Retina (tissue), 1 donor: Measurements from ENCODE around the gene ARHGEF7.

Experiments used
- DNase-seq: peaks from one replicate; pipeline ENCODE4 v3.0.0-alpha.2; 2016

Gene ARHGEF7

DNA sequence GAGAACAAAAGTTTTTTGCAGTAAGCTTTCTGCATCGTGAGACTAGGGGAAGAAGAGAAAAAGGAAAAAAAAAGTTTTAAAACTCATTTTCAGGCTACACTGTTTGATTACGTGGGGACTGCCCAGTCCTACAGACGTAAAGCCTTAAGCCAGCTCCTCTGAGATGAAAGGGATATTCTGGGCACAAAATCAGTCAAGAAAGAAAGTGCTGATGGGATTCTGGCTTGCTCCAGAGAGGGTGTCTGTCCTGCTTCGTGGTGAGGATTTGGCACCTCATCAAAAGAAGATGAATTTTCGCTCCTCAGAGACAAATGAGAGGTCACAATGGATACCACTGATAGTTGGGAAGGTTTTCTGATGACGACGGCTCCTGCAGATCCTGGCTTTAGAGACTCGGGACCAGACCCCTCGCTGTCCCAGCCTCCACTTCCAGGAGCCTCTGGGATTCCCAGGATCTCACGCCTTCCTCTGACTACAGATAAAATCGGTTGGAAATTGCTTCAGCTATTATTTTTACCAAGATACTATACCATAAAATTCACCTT, 215.0 kb downstream of the ARHGEF7 start:
- no peak for DNase-seq

DNA sequence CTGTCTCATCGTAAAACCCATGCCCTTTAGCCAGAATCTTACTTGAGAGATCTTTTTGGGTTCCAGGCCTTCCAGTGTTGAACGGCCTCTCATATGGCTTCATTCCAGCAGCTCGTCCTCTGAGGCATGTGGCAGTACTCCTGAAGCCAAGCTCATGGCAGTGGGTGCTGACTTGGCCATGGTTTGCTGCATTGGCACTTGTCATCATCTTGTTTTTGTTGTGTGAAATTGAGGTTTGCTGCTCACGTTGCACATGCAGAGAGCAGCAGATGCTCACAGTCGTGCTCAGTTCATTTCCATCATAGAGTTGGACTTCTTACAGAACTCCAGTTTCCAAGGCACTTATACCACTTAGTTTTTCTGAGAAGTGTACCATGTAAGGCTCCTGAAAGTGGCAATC, 220.2 kb downstream of the ARHGEF7 start:
- DNase-seq, result no peak

DNA sequence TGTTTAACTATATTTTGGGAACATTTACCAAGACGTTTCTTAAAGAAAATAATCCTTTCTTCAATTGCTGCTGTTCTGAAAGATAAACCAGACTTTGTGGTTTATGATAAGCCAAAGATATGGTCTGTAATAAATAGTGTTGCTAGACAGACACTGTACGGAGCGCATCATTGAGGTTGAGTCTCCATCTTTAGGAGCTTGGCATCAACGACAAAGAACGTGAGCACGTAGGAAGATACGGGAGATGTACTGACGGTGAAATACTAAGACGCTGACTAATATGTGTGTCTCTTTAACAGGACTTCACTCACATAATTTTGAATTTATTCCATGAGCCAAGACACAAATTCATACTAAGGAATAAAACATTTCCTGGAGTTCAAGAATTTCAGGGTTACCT, 221.6 kb downstream of the ARHGEF7 start:
- DNase-seq, result no peak

DNA sequence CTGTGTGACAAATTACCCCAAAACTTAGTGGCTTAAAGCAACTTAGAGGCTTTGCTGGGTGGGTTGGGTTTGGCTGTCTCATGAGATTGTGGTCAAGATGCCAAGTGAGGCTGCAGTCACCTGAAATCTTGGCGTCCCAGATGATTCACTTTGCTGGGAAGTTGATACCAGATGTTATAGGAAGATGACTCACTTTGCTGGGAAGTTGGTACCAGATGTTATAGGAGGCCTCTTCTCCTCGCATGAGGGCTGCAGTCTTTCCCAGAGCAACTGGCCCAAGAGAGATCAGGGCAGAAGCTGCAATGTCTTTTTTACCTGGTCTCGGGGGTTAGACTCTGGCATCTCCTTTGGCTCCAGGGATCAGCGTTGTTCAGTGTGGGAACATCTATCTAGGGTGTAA, 222.1 kb downstream of the ARHGEF7 start:
- DNase-seq, result no peak

DNA sequence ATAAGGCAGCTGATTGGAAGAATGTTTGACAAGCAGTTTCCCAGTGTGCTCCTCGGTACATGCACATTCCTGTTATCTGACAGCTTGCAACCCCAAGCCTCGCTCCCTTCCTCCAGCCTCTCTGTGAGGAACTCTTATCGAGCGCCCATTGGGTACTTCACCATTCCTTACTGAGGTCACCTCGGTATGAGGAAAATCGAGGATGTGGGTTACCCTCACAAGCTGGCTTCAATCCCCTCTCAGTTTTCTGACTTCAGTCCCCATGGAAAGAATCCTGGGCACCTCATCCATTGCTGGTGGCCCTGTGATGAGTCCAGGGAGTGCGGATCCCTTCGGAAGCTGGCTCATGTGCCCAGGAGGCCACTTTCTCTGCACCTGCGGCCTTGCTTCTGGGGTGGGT, 222.6 kb downstream of the ARHGEF7 start:
- DNase-seq, result no peak

DNA sequence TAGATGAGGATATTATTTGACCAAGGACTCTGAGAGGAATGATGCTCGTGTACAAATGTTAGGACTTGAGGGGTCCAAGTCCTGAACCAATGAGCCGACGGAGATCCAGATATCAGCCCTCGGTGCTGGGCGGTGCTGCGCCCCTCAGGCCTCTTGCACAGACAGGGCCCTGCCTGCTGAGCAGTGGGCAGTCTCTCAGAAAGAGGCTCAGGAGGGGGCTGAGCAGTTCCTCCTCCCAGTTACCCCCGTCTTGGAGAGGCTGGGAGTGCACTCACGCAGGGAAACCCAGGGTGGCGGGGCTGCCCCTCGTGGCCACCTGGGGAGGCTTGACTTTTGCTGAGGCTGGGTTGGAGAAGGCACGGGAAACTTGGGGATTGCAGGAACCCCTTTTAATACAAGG, 223.7 kb downstream of the ARHGEF7 start:
- no peak for DNase-seq

DNA sequence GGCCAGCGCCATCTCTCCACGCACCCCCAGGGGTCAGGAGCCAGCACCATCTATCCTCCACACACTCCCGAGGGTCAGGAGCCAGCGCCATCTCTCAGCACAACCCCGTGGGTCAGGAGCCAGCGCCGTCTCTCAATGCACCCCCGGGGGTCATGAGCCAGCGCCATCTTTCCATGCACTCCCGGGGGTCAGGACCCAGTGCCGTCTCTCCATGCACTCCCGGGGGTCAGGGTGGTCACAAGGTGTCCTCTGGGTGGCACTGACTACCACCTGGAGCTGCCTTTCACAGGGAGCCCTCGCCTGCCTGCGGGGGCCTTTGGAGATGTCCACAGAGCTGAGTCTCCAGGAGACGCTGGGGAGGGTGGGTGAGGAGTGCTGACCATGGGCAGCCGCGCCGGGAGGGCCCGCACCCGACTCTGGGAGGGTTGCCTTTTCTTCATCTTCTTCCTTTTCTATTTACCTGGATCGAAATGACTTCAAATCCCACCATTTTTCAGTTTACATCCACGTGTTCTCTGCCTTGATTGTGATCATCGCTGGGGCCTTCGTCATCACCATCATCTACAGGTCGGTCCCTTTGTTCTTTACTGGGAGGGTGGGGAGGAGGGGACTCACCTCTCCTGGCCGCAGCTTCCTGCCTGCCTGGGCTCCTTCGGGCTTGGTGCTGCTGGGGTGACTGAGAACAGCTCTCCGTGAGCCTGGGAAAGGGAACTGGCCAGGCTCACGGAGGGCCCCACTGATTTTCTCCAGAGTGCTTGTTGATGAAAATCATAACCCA, 224.4 kb downstream of the ARHGEF7 start:
- no peak for DNase-seq

DNA sequence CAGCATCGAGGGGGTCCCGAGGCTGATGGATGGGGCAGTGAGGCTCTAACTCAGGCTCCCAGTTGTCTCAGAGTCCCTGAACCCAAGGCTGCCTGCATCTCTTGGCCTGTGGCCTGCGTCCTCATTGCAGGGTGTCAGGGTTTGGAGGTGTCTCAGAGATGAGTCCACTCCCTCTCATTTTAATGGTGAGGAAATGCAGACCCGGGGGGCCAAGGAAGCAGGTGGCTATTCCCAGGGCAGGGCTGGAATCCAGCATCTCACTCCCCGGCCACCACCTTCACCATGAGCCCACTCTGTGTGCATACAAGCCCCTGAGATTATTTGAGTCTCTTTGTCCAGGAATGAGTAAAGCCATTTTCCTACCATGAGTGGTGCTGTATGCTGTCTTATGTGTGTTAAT, 226.8 kb downstream of the ARHGEF7 start:
- no peak for DNase-seq

DNA sequence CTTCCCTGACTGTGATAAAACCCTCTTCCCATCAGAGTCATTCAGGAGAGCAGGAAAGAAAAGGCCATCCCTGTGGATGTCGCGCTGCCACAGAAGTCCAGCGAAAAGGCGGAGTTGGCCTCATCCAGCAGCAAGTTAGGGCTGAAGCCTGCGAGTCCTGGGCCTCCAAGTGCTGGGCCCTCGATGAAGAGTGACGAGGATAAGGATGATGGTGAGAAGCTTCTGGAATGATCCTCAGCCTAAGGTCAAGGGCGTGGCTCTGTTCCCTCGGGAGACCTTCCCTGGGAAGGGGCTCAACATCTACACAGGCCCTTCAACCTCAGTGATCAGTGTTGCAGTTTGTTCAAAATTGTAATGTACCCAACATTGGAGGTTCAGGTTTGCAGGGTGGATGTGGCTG, 227.6 kb downstream of the ARHGEF7 start:
- DNase-seq, result no peak

DNA sequence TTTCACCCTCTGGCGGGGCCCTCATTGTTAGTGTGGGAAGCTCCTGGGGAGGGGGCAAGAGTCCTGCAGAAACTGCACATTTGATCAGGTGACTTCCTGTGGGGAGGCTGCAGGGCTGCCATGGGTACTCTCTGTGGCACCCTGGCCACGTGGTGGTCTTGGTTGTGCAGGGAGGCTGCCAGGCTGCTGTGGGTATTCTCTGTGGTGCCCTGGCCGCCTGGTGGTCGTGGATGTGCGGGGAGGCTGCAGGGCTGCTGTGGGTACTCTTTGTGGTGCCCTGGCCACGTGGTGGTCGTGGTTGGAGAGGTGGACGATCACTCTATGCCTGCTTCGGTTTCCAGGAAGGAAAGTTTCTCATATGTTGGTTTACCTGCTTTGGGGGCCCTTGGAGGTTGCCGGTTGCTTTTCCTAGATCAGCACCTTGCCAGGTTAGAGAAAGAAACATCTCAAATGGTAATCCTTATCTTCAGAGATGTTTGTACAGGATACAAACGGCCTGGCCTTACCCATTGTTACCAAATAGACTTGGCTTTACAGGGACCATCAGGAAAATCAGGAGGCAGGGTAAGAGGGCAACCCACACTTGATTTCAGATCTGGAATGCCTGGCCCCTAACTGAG, 228.2 kb downstream of the ARHGEF7 start:
- DNase-seq, result no peak

DNA sequence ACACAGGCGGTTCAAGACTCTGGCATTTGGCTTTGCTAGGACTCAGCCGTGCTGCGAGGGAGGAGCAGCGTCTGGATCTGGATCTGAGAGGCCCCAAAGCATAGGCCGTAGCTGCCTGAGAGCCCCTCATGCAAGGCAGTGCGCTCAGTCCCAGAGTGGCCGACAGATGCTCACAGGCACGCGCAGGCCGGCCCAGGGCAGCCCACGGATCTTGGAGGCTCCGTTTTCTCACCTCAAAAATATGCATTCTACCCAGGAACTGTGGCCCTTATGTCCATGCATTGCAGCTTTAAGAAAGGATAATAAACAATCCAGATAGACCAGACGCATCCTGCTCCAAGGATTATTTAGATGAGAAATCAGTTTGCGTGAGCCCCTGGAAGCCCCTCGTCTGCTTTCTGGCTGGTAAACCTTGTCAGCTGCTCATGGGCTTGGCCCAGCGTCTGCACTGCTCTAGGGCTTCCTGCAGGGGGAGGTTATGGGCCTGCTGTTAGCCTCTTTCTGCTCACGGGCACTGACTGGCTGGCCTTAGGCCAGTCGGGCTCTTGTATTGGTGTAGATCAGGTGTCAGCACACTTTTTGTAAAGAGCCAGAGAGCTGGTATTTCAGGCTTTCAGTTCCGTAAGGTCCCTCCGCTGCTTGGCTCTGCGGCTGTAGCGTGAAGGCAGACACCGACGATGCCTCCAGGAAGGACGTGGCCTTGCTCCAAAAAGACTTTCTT, 229.5 kb downstream of the ARHGEF7 start:
- DNase-seq, result no peak

DNA sequence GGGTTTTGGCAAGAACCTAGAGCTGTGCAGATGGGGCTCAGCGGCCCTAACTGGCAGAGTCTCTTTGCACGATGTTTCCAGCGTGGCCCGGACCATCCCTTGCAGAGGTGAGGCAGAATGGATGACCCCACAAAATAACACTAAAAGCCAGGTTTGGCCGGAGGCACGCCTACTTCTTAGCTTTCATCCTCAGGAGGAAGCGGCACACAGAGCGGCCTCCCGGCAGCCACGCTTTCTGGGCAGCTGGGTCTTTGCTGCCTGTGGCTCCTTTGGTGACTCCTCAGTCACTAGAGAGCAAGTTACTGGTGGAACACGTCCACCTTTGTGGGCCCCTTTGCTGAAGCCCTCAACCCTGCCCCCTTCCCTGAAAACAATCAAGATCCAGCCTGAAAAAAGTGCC, 230.6 kb downstream of the ARHGEF7 start:
- DNase-seq, result no peak

DNA sequence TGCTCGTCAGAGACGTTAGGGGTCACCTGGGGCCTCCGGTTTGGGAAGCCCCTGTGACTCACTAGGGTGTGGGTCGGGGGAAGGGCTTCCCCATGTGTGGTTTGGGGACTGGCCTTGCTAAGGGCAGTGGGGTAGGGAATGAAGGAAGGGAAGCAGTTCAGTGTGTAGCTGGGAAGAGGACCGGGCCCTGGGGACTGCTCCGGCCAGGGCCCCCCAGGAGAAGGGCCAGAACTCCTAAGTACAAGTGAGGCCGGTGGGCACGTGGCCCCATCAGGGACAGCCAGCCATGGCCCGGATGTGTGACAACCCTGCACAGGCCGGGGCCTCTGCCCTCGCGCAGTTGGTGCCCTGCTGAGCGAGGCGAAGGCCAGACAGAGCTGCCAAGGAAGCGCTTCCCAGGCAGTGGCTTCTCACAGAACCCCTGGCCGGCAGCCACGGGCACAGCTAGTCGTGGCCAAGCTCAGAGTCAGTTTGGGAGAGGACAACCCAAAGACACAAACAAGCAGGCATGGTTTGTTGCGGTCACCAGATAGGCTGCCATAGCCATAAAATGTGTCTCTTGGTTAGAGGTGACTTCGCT, 231.1 kb downstream of the ARHGEF7 start:
- no peak for DNase-seq

DNA sequence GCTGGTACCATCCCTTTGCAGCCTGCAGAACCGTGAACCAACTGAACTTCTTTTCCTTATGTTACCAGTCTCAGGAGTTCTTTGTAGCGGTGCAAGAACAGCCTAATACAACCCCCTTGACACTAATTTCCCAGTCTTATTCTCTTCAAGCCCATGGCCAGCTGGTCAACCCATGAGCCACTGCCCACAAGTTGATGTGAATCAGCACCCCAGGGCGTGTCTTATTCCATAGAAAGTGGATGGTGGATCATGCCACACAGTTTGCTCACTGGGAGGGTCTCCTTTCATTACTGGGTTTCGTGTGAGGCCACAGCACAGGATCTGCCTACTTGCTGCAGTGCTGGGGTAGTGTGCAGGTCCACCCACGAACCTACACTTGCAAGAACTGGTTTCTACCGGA, 232.3 kb downstream of the ARHGEF7 start:
- no peak for DNase-seq

DNA sequence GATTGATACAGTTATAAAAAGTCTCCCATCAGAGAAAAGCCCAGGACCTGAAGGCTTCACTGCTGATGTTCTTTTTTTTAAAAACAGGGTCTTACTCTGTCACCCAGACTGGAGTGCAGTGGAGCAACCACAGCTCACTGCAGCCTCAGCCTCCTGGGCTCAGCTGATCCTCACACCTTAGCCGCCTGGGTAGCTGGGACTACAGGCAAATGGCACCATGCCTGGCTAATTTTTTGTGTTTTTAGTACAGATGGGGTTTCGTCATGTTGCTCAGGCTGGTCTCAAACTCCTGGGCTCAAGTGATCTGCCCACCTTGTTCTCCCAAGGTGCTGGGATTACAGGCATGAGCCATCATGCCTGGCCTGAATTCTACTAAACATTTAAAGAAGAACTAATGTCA, 238.4 kb downstream of the ARHGEF7 start:
- no peak for DNase-seq

DNA sequence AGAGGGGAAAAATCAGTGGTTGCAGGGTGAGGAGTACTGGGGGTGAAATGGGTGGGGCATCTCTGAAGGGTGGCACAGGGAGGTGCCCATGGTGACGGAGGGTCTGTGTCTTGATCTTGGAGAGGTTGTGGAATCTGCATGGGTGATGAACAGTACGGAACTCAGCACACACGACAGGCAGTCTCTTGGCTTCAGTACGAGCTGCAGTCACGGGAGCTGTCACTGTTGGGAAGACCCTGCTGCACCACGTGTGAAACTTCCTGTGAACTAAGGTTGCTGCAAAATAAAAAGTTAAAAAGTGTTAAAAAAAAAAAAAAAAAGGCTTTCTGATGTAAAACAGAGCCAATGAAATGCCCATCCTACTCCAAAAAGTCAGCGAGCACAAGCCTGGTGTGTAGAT, 239.7 kb downstream of the ARHGEF7 start:
- no peak for DNase-seq
